ENCODE results near the gene SLC26A3.

The SLC26A3 gene

DNA sequence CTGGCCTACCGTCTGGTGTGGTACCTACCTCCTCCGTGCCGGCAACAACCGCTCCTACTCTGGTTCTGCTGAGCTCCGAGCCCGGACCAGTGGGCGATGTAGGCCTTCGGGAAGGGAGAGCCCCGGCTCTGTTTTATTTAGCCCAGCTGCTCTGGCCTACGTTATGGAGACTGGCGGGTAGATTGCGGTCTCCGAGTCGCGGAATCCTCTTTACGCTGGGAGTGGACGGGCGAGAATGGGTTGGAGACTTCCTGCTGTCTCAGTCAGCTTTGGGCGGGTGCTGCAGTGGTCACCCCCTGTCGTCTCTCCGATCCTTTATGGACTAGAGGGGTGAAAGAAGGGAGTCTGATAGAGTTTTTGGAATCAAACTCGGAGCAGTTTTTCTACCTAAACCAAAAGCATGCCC, 58.7 kb downstream of the SLC26A3 start:
- DNase-seq (no peak), ATAC-seq (peak; percentile 40)

DNA sequence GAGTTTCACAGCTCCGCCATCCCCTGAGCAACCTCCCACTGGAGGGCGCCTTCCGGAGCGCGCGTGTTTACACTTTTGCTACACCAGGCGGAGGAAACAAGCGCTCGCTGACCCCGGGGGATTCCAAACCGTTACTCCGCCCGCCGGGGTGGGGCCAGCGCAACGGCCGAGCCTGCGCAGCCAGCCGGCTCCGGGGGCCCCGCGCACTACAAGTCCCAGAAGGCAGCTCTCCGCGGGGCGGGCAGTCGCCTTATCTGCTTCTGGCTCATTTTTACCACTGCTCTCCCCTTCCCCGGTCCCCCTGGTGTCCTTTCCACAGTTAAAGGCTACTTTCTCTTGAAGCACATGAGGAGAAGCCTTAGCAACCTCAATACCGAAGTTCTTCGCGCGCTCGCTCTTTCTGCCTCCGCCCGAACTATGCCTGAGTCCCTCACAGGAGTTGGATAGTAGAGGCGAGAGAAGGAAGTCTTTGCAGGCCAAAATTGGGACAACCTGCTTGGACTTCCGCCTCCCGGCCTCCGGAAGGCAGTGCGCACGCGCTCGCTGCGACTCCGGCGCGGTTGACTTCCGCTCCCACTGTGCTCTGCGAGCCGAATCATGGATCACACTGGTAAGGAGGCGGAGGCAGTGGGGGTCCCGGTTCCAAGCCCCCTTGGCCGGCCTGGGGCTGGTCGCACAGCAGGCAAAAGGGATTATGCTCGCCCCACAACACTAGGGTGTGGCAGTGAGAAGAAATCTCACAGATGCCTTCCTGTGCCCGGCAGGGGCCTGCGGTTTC, 59.3 kb downstream of the SLC26A3 start, which contains the start of gene CBLL1:
Gene CBLL1 (plus strand): TSS at position 576 of the 778 bp plus-strand sequence. CDS start 22 bp downstream, at position 598.
- DNase-seq = peak; percentile 98

GRCh38 chr7:107742678-107743566, 60.1 kb downstream of the SLC26A3 start:
- DNase-seq = peak; percentile 69

More for the DNA sequence above, 59.3 kb downstream of the SLC26A3 start, which contains the start of gene CBLL1:
- peak; percentile 98 for ATAC-seq

GRCh38 chr7:107728276-107728675, 74.7 kb downstream of the SLC26A3 start:
- DNase-seq (no peak), ATAC-seq (no peak)

More at GRCh38 chr7:107742678-107743566, 60.1 kb downstream of the SLC26A3 start:
- peak; percentile 21 for ATAC-seq

GRCh38 chr7:107726356-107727130, 76.5 kb downstream of the SLC26A3 start:
- DNase-seq = no peak
- no peak for ATAC-seq

- no peak for ATAC-seq
- peak; percentile 48 for DNase-seq
Measured at GRCh38 chr7:107725138-107725740, 77.8 kb downstream of the SLC26A3 start.

DNA sequence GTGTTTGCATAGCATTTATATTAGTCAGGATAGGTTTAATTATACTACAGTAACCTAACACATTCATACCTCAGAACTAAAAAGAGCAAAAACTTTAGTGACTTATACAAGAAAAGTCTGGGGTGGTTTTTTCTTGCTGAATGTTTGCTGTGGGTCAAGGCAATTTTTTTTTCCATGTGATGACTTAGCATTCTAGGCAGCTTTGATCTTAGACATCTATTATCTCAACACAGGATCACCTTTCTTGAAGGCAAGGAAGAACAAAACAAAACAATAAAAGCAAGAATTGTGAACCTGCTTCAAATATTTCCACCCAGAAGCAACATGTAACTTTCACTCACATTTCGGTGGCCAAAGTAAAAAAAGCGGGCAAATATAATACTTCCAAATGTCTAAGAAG, 79.8 kb downstream of the SLC26A3 start:
- no peak for ATAC-seq
- DNase-seq = no peak

DNA sequence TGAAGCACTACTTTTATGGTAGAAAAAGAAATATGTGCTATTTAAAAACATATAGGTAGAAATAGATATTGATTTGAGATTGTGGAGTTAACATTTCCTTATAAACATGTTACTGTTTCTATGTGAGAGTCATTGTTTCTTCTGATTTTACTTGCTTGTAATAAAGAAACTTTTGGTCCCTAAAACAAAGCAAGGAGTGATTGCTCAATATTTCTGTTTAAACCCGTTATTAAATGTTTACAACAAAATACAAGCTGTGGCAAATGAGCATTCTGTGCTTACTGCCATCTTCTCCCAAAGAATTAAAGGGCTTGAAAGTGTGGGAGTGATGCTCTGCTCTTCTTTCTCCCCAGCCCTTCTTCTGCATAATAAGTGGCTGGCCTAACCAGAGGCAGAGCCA, 81.7 kb downstream of the SLC26A3 start:
- ATAC-seq (no peak), DNase-seq (no peak)

GRCh38 chr7:107718456-107719193, 84.4 kb downstream of the SLC26A3 start:
- ATAC-seq = no peak
- no peak for DNase-seq

GRCh38 chr7:107715531-107715930, 87.5 kb downstream of the SLC26A3 start:
- ATAC-seq (no peak), DNase-seq (no peak)
